ENCODE measurements around the gene NPIPA3.
"Not testable (repeated sequence)": the region's sequence is repeated elsewhere in the genome, so short reads cannot be mapped to it uniquely, and the experiment has no call there.

Gene NPIPA3

DNA sequence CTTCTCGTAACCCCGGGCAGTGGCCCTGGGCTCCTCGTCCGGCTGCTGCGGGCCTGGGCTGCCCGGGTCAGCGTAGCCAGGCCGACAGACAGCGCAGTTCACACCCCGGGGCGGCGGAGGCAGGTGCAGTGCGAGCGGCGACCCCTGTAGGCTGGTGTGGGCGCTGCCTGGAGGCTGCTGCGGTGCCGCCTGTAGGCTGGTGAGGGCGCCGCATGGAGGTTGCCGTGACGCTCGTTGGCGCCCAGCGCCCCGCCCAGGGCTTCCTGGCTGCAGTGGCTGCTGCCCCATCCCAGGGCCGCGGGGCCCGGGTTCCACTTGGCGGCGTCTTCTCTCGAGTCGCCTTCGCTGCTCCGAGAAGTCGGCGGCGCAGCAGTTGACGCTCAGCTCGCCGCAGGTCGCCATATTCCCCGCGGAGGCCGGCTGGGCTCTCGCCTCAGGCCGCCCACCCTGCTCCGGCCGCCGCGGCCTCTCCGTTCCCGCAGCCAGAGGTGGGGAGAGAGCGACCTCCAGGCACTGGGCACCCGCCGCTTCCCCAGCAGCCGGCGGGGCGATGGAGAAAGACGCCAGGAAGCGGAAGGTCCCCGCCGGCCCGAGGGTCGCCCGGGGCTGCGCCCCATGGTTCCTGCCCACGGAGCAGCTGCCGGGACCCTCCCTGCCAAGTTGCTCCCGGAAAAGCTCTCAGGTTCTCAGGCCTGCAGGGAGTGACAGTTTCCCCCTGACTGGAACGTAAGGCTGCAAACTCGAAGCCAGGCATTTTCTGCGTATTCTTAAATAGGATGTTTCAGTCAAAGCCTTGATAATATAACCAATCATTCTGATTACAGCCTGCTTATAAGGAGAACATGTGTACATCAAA, at the start of gene NPIPA3:
Gene NPIPA3, plus strand, starts transcription at position 256 of the 856 bp plus-strand sequence. CDS start 5,533 bp downstream, outside the sequence.
- not testable (repeated sequence) for DNase-seq (ENCODE audit: low spot score)

DNA sequence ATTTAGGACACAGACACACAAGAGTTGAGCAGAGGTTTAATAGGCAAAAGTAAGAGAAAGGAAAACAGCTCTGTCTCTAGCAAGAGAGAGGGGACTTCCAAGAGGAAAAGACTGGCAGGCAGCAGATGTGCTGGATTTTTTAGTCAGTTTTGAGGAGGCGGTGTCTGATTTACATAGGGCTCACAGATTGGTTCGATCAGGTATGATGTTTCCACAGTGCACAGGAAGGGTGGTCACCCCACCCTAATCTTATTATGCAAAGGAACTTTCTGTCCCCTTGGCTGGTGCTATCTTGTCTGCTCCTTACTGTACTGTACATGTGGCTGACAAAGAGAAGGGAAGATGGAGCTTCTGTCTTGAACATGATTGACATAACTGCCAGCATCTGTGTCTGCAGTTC, 45.1 kb upstream of the NPIPA3 start:
- DNase-seq (ENCODE audit: low spot score): no peak

DNA sequence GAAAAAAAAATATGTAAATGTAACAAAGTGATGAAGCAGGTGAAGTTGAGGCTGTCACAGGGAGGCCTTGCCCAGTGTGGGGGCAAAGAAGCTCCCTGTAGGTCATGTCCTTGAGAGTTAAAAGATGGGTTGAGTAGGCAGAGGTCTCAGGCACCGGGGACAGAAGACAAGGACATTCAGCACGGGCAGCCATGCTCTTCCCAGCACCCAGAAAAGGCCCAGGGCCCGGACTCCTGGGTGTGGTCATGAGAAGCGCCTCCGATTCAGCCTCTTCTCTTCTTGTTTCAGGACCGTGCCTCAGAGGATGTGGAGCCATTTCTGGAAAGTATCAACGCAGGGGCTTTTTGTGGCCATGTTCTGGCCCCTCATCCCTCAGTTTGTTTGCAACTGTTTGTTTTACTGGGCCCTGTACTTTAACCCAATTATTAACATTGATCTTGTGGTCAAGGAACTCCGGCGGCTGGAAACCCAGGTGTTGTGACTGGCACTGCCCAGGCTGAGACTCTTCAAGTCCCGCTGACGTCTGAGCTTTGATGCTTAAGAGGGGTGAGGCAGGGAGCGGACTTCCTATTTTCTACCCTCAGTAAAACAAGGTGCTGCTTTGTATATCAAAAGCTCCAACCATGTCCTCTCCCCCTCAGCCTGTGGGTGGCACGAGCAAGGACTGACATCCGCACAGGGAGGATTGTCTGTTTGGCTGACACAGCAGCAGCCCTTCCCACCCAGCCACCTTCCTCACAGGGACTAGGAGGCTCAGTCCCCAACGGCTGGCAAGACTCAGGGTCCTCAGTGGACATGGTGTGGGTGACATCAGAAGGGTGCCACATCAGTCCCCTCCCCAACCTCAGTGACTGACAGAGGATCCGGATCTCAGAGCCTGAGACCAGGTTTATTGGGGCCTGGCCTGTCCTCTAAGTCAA, 35.6 kb upstream of the NPIPA3 start:
- no peak for DNase-seq (ENCODE audit: low spot score)

DNA sequence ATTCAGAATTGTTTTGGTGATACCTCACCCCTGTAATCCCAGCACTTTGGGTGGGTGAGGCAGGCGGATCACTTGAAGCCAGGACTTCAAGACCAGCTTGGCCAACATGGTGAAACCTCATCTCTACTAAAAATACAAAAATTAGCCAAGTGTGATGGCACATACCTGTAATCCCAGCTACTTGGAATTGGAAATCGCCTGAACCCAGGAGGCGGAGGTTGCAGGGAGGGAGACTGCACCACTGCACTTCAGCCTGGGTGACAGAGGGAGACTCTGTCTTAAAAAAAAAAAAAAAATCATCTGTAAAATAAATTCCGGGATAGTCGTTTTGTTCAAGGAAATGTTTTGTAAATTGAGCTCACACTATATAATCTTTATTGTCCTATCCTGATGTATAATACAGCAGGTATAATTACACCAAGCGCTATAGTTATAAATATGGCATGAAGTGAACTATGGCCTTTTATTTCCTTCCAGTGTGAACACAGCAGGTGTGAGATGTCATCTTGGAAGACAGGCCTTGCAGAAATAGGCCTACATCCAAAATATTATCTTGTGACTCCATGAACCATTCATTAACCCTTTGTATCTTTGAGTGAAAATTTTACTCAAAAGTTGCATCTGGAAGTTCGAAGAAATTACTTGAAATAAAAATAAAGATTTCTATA, 34.5 kb upstream of the NPIPA3 start:
- DNase-seq (ENCODE audit: low spot score): no peak

DNA sequence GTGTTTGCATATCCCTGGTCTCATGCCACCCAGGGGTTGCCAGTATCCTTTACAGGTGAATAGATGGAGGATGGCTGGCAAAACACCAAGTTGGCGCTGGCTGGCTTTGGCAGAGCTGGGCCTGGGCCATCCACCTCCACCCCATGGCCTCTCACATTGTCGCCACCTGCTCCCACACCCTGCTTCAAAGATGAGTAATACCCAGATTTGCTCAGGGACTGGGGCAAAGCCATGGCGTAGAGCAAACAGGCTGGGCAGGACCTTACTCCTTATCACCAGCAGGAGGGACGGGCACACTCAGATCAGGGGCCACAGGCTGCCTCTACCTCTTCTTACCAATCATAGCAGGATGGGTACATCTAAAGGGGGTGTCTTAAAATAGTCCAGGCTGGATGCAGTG, 33.4 kb upstream of the NPIPA3 start:
- DNase-seq (ENCODE audit: low spot score): no peak

DNA sequence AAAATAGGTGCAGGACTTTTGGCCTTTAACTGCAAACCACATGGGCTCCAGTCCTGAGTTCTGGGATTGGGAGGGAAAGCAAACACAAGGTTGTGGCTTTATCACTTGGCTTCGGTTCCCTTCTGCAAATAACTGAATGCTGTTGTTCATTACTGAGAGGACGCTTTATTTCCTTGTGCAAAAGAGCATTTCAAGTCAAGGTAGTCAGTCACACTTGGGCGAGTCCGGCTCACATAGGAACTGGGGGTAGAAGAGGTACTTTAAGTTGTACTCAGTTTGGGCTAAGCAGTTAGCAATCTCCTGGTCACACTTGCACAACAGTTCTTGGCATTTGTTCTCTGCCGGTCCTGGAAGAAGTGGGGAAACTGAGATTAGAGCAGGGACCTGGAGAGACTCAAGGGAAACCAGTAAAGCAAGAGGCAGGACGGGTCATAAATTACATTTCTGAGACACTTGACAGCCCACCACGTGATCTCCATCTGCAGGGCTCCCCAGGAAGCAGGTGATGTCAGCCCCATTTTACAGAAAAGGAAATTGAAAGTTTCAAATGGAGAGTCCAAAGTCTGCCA, 30.7 kb upstream of the NPIPA3 start:
- no peak for DNase-seq (ENCODE audit: low spot score)

DNA sequence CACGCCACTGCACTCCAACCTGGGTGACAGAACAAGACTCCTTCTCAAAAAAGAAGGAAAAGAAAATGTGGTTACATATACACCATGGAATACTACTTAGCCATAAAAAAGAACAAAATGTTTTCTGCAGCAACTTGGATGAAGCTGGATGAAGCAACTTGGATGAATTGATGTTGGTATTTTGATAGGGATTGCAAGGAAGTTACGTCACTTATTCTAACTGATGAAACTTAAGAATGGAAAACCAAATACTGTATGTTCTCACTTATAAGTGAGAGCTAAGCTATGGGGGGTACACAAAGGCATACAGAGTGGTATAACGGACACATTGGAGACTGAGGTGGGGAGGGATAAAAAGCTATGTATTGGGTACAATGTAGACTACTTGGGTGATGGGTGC, 26.6 kb upstream of the NPIPA3 start:
- no peak for DNase-seq (ENCODE audit: low spot score)

DNA sequence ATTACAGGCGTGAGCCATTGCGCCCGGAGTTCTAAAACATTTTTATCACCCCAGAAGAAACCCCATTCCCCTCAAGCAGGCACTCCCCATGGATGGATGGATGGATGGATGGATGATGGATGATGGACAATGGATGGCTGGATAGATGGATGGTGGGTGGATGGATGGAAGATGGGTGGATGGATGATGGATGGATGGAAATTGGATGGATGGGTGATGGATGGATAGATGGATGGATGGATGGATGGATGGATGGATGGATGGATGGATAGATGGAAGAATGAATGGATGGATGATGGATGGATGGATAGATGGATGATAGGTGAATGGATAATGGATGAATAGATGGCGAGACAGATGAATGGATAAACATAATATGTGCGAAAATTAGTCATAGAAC, 25.6 kb upstream of the NPIPA3 start:
- DNase-seq (ENCODE audit: low spot score): no peak

DNA sequence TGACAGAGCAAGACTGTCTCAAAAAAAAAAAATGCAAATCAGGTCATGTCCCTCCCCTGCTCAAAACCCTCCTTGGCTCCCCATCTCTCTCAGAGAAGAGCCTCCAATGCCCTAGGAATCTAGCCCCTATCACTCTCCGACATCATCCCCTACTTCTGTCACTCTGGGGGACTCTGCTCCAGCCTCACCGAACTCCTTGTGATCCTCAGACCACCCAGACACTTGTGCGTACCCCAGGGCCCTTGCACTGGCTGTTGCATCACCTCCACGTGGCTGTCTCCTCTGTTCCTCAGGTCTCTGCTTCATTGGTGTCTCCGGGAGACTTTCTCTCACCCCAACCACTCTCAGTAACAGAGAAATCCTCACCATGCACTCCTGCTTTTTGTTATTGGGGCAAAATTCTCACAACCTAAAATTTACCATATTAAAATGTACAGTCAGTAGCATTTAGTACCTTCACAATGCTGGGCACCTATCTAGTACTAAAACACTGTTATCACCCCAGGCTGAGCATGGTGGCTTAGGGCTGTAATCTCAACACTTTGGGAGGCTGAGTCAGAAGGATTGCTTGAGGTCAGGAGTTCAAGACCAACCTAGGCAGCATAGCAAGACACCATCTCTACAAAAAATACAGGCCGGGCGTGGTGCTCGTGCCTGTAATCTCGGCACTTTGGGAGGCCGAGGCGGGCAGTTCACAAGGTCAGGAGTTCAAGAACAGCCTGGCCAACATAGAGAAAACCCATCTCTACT, 24.3 kb upstream of the NPIPA3 start:
- no peak for DNase-seq (ENCODE audit: low spot score)

DNA sequence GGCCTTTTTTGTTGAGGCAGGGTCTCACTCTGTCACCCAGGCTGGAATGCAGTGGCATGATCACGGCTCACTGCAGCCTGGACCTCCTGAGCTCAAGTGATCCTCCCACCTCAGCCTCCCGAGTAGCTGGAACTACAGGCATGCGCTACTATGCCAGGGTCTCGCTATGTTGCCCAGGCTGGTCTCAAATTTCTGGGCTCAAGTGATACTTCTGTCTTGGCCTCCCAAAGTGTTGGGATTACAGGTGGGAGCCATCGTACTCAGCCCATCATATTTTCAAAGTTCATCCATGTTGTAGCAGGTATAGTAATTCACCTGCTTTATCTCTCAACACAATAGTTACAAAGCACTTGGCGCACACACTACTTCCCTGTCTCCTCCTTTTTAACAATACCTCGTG, 22.8 kb upstream of the NPIPA3 start:
- not testable (repeated sequence) for DNase-seq (ENCODE audit: low spot score)

DNA sequence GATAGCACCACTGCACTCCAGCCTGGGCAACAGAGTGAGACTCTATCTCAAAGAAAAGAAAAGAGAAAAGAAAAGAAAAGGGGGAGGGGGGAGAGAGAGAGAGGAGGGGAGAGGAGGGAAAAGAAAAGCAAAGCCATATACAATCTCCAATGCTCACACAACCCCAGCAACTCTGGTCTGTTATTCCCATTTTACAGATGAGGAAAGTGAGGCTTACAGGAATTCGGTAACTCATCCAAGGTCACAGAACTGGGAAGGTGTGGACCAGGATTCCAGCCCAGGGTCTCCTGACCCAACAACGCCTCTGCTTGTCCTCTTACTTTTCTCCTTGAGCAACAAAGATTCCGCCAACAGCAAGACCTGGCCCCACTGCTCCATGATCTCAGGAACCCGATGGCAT, 22.1 kb upstream of the NPIPA3 start:
- no peak for DNase-seq (ENCODE audit: low spot score)

DNA sequence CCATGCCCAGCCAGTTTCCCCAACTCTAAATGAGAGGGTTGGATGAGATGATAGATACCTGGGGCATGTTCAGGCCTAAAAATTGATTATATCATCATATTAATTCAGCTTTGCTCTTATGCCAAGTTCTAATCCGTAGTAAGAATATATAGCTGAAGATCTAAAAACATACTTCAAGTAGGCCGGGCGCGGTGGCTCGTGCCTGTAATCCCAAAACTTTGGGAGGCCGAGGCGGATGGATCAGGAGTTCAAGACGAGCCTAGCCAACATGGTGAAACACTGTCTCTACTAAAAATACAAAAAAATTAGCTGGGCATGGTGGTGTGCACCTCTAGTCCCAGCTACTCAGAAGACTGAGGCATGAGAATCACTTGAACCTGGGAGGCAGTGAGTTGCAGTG, 21.1 kb upstream of the NPIPA3 start:
- no peak for DNase-seq (ENCODE audit: low spot score)

DNA sequence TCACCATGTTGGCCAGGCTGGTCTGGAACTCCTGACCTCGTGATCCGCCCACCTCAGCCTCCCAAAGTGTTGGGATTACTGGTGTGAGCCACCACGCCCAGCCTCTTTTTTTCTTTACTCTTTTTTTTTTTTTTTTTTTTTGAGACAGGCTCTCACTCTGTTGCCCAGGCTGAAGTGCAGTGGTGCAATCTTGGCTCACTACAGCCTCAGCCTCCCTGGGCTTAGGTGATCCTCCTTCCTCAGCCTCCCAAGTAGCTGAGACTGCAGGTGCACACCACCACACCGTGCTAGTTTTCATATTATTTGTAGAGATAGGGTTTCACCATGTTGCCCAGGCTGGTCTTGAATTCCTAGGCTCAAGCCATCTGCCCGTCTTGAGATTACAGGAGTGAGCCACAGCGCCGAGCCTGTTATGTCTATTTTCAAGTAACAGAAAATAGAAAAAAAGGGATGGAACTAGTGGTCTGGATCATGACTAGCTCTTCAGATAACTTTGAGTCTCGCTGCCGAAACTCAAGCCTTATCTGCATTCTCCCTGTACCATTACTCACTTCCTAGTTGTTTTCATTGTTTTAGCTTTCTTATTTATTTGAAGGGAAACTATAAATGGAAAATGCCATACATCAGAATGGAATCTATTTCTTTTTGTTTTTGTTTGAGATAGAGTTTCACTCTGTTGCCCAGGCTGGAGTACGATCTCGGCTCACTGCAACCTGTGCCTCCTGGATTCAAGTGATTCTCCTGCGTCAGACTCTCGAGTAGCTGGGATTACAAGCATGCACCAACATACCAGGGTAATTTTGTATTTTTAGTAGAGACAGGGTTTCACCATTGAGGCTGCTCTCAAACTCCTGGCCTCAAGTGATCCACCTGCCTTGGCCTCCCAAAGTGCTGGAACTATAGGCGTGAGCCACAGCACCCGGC, 17.1 kb upstream of the NPIPA3 start:
- not testable (repeated sequence) for DNase-seq (ENCODE audit: low spot score)

DNA sequence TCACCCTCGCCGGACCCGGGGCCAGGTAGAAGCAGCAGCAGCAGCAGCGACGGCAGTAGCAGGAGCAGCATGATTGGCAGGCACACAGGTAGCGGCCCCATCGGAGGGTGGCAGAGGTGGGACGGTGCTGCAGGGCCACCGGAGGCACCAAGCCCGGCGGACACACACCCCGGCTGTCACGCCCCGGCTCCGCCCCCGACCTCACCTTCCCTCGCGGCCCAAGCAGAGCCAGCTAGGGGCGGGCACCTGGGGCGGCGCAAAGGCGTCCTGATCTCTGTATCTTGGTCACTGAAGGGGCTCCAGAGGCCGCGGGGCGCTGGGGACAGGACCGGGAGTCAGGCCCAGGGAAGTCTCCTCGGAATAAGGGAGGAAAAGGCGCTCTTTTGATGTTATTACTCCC, 9.1 kb upstream of the NPIPA3 start, which contains the start of gene PLA2G10:
Gene PLA2G10, minus strand, starts transcription at position 180 of the 400 bp plus-strand sequence. Its CDS starts 79 bp downstream, at position 101.
- DNase-seq (ENCODE audit: low spot score): not testable (repeated sequence)

DNA sequence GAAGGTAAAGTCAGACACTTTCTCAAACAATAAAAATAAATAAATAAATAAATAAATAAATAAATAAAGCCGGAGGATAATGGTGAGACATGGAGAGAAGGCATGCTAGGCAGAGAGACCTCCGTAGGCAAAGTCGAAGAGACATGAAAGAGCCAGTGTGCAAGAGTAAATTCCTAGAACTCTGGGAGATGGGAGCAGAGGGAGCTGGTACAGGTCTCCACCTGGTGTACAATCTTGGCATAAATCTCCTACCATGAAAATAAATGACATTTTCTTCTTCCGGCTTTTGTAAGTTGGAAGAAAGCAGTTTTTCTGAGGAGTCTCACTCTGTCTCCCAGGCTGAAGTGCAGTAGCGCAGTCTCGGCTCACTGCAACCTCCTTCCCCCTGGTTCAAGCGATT, 1.4 kb upstream of the NPIPA3 start:
- not testable (repeated sequence) for DNase-seq (ENCODE audit: low spot score)

DNA sequence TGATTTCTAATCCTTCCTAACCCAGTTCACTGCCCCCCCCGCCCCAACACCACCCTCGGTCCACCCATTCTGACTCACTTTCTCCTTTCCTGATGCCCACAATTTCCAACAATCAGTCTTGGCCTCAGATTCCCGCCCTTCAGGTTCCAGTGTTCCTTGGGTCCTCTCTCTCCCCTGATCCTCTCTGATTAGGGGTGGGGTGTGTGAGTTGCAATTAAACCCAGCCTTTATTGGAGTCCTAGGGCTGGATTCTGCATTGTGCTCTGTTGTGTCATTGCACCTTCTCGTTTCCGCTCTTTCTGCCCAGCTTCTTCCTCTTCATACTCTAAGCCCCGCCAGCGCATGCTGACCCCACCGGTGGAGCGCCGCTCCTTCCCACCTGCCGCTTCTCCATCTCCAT, 539 bp upstream of the NPIPA3 start:
- DNase-seq (ENCODE audit: low spot score): not testable (repeated sequence)

DNA sequence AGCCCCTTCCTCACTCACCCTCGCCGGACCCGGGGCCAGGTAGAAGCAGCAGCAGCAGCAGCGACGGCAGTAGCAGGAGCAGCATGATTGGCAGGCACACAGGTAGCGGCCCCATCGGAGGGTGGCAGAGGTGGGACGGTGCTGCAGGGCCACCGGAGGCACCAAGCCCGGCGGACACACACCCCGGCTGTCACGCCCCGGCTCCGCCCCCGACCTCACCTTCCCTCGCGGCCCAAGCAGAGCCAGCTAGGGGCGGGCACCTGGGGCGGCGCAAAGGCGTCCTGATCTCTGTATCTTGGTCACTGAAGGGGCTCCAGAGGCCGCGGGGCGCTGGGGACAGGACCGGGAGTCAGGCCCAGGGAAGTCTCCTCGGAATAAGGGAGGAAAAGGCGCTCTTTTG, 30.0 kb downstream of the NPIPA3 start:
- not testable (repeated sequence) for DNase-seq (ENCODE audit: low spot score)

DNA sequence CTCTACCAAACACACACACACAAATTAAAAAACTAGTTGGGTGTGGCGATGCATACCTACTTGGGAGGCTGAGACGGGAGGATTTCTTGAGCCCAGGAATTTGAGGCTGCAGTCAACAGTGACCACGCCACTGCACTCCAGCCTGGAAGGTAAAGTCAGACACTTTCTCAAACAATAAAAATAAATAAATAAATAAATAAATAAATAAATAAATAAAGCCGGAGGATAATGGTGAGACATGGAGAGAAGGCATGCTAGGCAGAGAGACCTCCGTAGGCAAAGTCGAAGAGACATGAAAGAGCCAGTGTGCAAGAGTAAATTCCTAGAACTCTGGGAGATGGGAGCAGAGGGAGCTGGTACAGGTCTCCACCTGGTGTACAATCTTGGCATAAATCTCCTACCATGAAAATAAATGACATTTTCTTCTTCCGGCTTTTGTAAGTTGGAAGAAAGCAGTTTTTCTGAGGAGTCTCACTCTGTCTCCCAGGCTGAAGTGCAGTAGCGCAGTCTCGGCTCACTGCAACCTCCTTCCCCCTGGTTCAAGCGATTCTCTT, 37.7 kb downstream of the NPIPA3 start:
- DNase-seq (ENCODE audit: low spot score): not testable (repeated sequence)

DNA sequence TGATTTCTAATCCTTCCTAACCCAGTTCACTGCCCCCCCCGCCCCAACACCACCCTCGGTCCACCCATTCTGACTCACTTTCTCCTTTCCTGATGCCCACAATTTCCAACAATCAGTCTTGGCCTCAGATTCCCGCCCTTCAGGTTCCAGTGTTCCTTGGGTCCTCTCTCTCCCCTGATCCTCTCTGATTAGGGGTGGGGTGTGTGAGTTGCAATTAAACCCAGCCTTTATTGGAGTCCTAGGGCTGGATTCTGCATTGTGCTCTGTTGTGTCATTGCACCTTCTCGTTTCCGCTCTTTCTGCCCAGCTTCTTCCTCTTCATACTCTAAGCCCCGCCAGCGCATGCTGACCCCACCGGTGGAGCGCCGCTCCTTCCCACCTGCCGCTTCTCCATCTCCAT, 38.6 kb downstream of the NPIPA3 start:
- not testable (repeated sequence) for DNase-seq (ENCODE audit: low spot score)

All from LoVo (cell line).